ENCODE data around the gene INPP5J. TPM values are rescaled to one million over a fixed set of nuclear protein-coding genes. Genes with fewer than 3 reads are reported as not detected.

The INPP5J gene
- total RNA-seq, 2 experiments from 2014 or later: 0.15 TPM; not detected in 1

GRCh38 chr22:31136155-31136554 lies 13.4 kb downstream of the INPP5J start:
- ChIA-PET CTCF (interaction anchor here (1.3 kb wide), 1 partner anchor 29 kb away, joined by 3 read pairs; the partner anchor contains the start of gene SELENOM), POLR2A (no interaction called here)

GRCh38 chr22:31136711-31137110 lies 13.9 kb downstream of the INPP5J start:
- ChIA-PET POLR2A (no interaction called here), CTCF (interaction anchor here (1.3 kb wide), 1 partner anchor 29 kb away, joined by 3 read pairs; the partner anchor contains the start of gene SELENOM)

GRCh38 chr22:31137721-31138120 lies 15.0 kb downstream of the INPP5J start:
- ChIA-PET POLR2A (no interaction called here), CTCF (no interaction called here)

- ChIA-PET CTCF (no interaction called here), POLR2A (no interaction called here)
Observed at GRCh38 chr22:31138126-31138525, 15.4 kb downstream of the INPP5J start.

GRCh38 chr22:31139066-31139465 lies 16.3 kb downstream of the INPP5J start:
- ChIA-PET POLR2A (no interaction called here), CTCF (no interaction called here)

- ChIA-PET CTCF (interaction anchor here (0.8 to 1.0 kb wide), 2 partner anchors 14 to 16 kb away, joined by 3 read pairs; no protein-coding TSS in a partner anchor), POLR2A (no interaction called here)
Observed at GRCh38 chr22:31139866-31140716, 17.3 kb downstream of the INPP5J start, which contains the start of gene PLA2G3. PLA2G3 (minus strand) TSS chr22:31140508; CDS start chr22:31140354, 154 bp downstream.

- POLR2A ChIA-PET: no interaction called here
- CTCF ChIA-PET: interaction anchor here (0.8 to 1.0 kb wide), 2 partner anchors 13 to 16 kb away, joined by 3 read pairs; no protein-coding TSS in a partner anchor
Observed at GRCh38 chr22:31140746-31141145, 18.0 kb downstream of the INPP5J start.

GRCh38 chr22:31141551-31141950 lies 18.8 kb downstream of the INPP5J start:
- POLR2A ChIA-PET: no interaction called here
- CTCF ChIA-PET: no interaction called here

- POLR2A ChIA-PET: no interaction called here
Observed at GRCh38 chr22:31142285-31142684, 19.5 kb downstream of the INPP5J start.

GRCh38 chr22:31143038-31143437 lies 20.3 kb downstream of the INPP5J start:
- ChIA-PET POLR2A (interaction anchor here (0.6 kb wide), 1 partner anchor 23 kb away, joined by 3 read pairs; no protein-coding TSS in a partner anchor), CTCF (no interaction called here)

More at GRCh38 chr22:31142285-31142684, 19.5 kb downstream of the INPP5J start:
- CTCF ChIA-PET: no interaction called here

GRCh38 chr22:31143537-31143936 lies 20.8 kb downstream of the INPP5J start:
- POLR2A ChIA-PET: interaction anchor here (0.6 kb wide), 1 partner anchor 23 kb away, joined by 3 read pairs; no protein-coding TSS in a partner anchor

GRCh38 chr22:31144223-31144622 lies 21.5 kb downstream of the INPP5J start:
- ChIA-PET CTCF (interaction anchor here (0.6 to 1.1 kb wide), 2 partner anchors 9 to 15 kb away, joined by 3 read pairs; no protein-coding TSS in a partner anchor), POLR2A (no interaction called here)

More at GRCh38 chr22:31143537-31143936, 20.8 kb downstream of the INPP5J start:
- CTCF ChIA-PET: interaction anchor here (0.6 to 1.1 kb wide), 2 partner anchors 9 to 16 kb away, joined by 3 read pairs; no protein-coding TSS in a partner anchor

GRCh38 chr22:31148488-31148887 lies 25.7 kb downstream of the INPP5J start:
- POLR2A ChIA-PET: no interaction called here
- CTCF ChIA-PET: interaction anchor here (0.7 to 1.4 kb wide), 3 partner anchors 14 to 203 kb away, joined by 3 read pairs; no protein-coding TSS in a partner anchor

- CTCF ChIA-PET: interaction anchor here (0.7 to 1.4 kb wide), 4 partner anchors 10 to 203 kb away, joined by 3 to 4 read pairs (median 3); partner anchors contain the start of gene RNF185
- POLR2A ChIA-PET: no interaction called here
Observed at GRCh38 chr22:31148953-31149627, 26.3 kb downstream of the INPP5J start.

GRCh38 chr22:31150615-31151014 lies 27.8 kb downstream of the INPP5J start:
- POLR2A ChIA-PET: no interaction called here
- CTCF ChIA-PET: no interaction called here

GRCh38 chr22:31151872-31152271 lies 29.1 kb downstream of the INPP5J start:
- ChIA-PET POLR2A (no interaction called here), CTCF (no interaction called here)

- ChIA-PET POLR2A (interaction anchor here (0.6 kb wide), 1 partner anchor 113 kb away, joined by 4 read pairs; no protein-coding TSS in a partner anchor), CTCF (interaction anchor here (0.8 to 1.6 kb wide), 2 partner anchors 10 to 13 kb away, joined by 3 read pairs; partner anchors contain the start of gene PLA2G3)
Observed at GRCh38 chr22:31153357-31153756, 30.6 kb downstream of the INPP5J start.

GRCh38 chr22:31154975-31155374 lies 32.2 kb downstream of the INPP5J start:
- ChIA-PET POLR2A (interaction anchor here (0.6 kb wide), 1 partner anchor 92 kb away, joined by 3 read pairs; no protein-coding TSS in a partner anchor), CTCF (no interaction called here)

- ChIA-PET CTCF (interaction anchor here (1.2 kb wide), 1 partner anchor 57 kb away, joined by 4 read pairs; the partner anchor contains the start of gene LIMK2), POLR2A (no interaction called here)
Observed at GRCh38 chr22:31155422-31155821, 32.7 kb downstream of the INPP5J start.

All from activated CD8-positive, alpha-beta memory T cell treated with anti-CD3 and anti-CD28 coated beads for 36 hours (primary cell).